Epithelial cell of prostate (primary cell): Measurements from ENCODE around the gene TP63.
A peak's percentile ranks its signal among the peaks of the same experiment; 100 is the strongest.
"Not testable (repeated sequence)": the region's sequence is repeated elsewhere in the genome, so short reads cannot be mapped to it uniquely, and the experiment has no call there.

ENCODE experiments used
- DNase-seq: peaks from one replicate; pipeline ENCODE4 v3.0.0-alpha.2; 2011; ENCODE audit warnings: low read depth, low spot score
- H3K27ac ChIP-seq: fragments of 450-650 bp; 2 replicates; pipeline ENCODE4 v1.5.1; 2017; ENCODE audit warnings: mild to moderate bottlenecking

TP63 gene

GRCh38 chr3:189631373-189631408 is at the start of gene TP63:
TP63 (plus strand) TSS chr3:189631389; CDS start chr3:189631516, 127 bp downstream.
- no peak within 1 kb of the TSS for H3K27ac ChIP-seq
- no peak for DNase-seq

- DNase-seq: no peak
- no peak overlapping the region for H3K27ac ChIP-seq
These were observed 49.0 kb upstream of the TP63 start for GRCh38 chr3:189582179-189582578.

- H3K27ac ChIP-seq: peak overlapping the region; percentile 50
- DNase-seq: peak; percentile 63
These were observed 46.5 kb upstream of the TP63 start for GRCh38 chr3:189584645-189585044.

- peak overlapping the region; percentile 91 for H3K27ac ChIP-seq
These were observed 44.1 kb upstream of the TP63 start for GRCh38 chr3:189586941-189587663.

GRCh38 chr3:189587664-189588040 is 43.5 kb upstream of the TP63 start:
- no peak for DNase-seq
- H3K27ac ChIP-seq: peak overlapping the region; percentile 91

More at GRCh38 chr3:189586941-189587663, 44.1 kb upstream of the TP63 start:
- DNase-seq: no peak

- DNase-seq: no peak
- H3K27ac ChIP-seq: peak overlapping the region; percentile 91
These were observed 43.1 kb upstream of the TP63 start for GRCh38 chr3:189588070-189588469.

GRCh38 chr3:189588475-189589178 is 42.6 kb upstream of the TP63 start:
- H3K27ac ChIP-seq: peak overlapping the region; percentile 91
- peak; percentile 44 for DNase-seq

GRCh38 chr3:189589179-189589569 is 42.0 kb upstream of the TP63 start:
- peak; percentile 29 for DNase-seq
- H3K27ac ChIP-seq: peak overlapping the region; percentile 91

GRCh38 chr3:189590223-189590622 is 41.0 kb upstream of the TP63 start:
- H3K27ac ChIP-seq: no peak overlapping the region
- no peak for DNase-seq

GRCh38 chr3:189593581-189593980 is 37.6 kb upstream of the TP63 start:
- DNase-seq: no peak
- H3K27ac ChIP-seq: no peak overlapping the region

- H3K27ac ChIP-seq, DNase-seq: not testable (repeated sequence)
These were observed 34.9 kb upstream of the TP63 start for GRCh38 chr3:189596078-189596979.

- no peak for DNase-seq
- no peak overlapping the region for H3K27ac ChIP-seq
These were observed 33.3 kb upstream of the TP63 start for GRCh38 chr3:189597918-189598317.

GRCh38 chr3:189598530-189599225 is 32.5 kb upstream of the TP63 start:
- DNase-seq: no peak
- H3K27ac ChIP-seq: no peak overlapping the region

GRCh38 chr3:189602471-189602870 is 28.7 kb upstream of the TP63 start:
- DNase-seq: no peak
- H3K27ac ChIP-seq: no peak overlapping the region

GRCh38 chr3:189605717-189606116 is 25.5 kb upstream of the TP63 start:
- no peak for DNase-seq
- no peak overlapping the region for H3K27ac ChIP-seq

GRCh38 chr3:189606774-189607173 is 24.4 kb upstream of the TP63 start:
- H3K27ac ChIP-seq: no peak overlapping the region
- DNase-seq: no peak

GRCh38 chr3:189612641-189613040 is 18.5 kb upstream of the TP63 start:
- DNase-seq: not testable (repeated sequence)

GRCh38 chr3:189613122-189613521 is 18.1 kb upstream of the TP63 start:
- no peak for DNase-seq
- no peak overlapping the region for H3K27ac ChIP-seq

More at GRCh38 chr3:189612641-189613040, 18.5 kb upstream of the TP63 start:
- not testable (repeated sequence) for H3K27ac ChIP-seq

GRCh38 chr3:189621948-189622603 is 9.1 kb upstream of the TP63 start:
- no peak overlapping the region for H3K27ac ChIP-seq
- no peak for DNase-seq

GRCh38 chr3:189622629-189623028 is 8.6 kb upstream of the TP63 start:
- no peak overlapping the region for H3K27ac ChIP-seq
- no peak for DNase-seq
